Kidney (tissue), 14 donors: ENCODE measurements around the gene PDLIM5. TPM values are rescaled to one million over a fixed set of nuclear protein-coding genes. Genes with fewer than 3 reads are reported as not detected.

Experiments
- DNase-seq, 5 donors: peaks; one replicate each; pipeline ENCODE4 v3.0.0-alpha.2; 2013 to 2020
- FAIRE-seq: peaks from 2 replicates; lab custom pipeline; 2012; peaks lifted over from hg19 to GRCh38; lab: Jason Lieb, UNC
- H3K27ac ChIP-seq, 2 donors: one replicate each; pipeline ENCODE4 v1.7.0; 2013; ENCODE audit warnings: low read depth in 2 of 2, low read length in 2 of 2, inconsistent platforms in 1 of 2
- H3K27me3 ChIP-seq: one replicate; pipeline ENCODE4 v1.7.1; 2013; ENCODE audit warnings: low read length, inconsistent platforms; ENCODE audit not compliant: control insufficient read depth, insufficient read depth
- H3K36me3 ChIP-seq, 3 donors: one replicate each; pipeline versions ENCODE4 v1.7.0 to v1.7.1; 2013; ENCODE audit warnings: low read length in 3 of 3, control low read depth in 1 of 3, inconsistent platforms in 1 of 3; ENCODE audit not compliant: insufficient read depth in 3 of 3, control insufficient read depth in 2 of 3
- H3K4me1 ChIP-seq, 3 donors: one replicate each; pipeline versions ENCODE4 v1.7.0 to v1.7.1; 2013; ENCODE audit warnings: low read length in 3 of 3, inconsistent platforms in 1 of 3, low read depth in 1 of 3; ENCODE audit not compliant: control insufficient read depth in 2 of 3, insufficient read depth in 2 of 3
- H3K4me3 ChIP-seq, 3 donors: one replicate each; pipeline versions ENCODE4 v1.7.0 to v1.8.1; 2013; ENCODE audit warnings: low read length in 3 of 3, control low read depth in 1 of 3, inconsistent platforms in 1 of 3
- H3K9ac ChIP-seq, 3 donors: one replicate each; pipeline versions ENCODE4 v1.7.0 to v1.7.1; 2013; ENCODE audit warnings: low read length in 3 of 3, control low read depth in 1 of 3, inconsistent platforms in 1 of 3
- H3K9me3 ChIP-seq, 3 donors: one replicate each; pipeline versions ENCODE4 v1.7.0 to v1.7.1; 2013; ENCODE audit warnings: low read length in 3 of 3, control low read depth in 1 of 3, inconsistent platforms in 1 of 3; ENCODE audit not compliant: control insufficient read depth in 2 of 3, insufficient read depth in 1 of 3
- intact Hi-C: fragments of 100-400 bp; cut with DNase I; formaldehyde crosslinking; loops from one replicate; pipeline ENCODE4 v1.11.1; 2022
- polyA plus RNA-seq: library from polyadenylated mRNA; stranded (reverse); fragments of 350-450 nt; fragmentation: Illumina TruSeq; extraction: RNeasy Lipid Tissue Mini Kit (QIAGEN cat#74804); gene quantifications from one replicate; pipeline ENCODE4 v1.2.3, GENCODE V29; 2014; ENCODE audit warnings: low read depth, low replicate concordance; ENCODE audit not compliant: insufficient read depth
- total RNA-seq: library from RNA; stranded (reverse); fragmentation: NEBNext Ultra II Directional; extraction: Animal tissue kit (Norgen Biotek cat#: 25700); gene quantifications from one replicate; pipeline ENCODE4 v1.2.1, GENCODE V29; 2021
- TF ChIP-seq, protein P1 (sequence below): IDR thresholded peaks from 3 replicates; pipeline ENCODE4 v1.5.1; 2012; ENCODE audit warnings: mild to moderate bottlenecking, moderate library complexity, borderline replicate concordance; ENCODE audit not compliant: insufficient read depth; ENCODE audit errors: extremely low read depth
- donor health status: control.
- donor health status: control.
- donor health status: control.
- donor health status: control.
- donor health status: control.
- donor health status: DM: yes; HTN: yes; CAD: no.
- donor health status: Normal renal cell carcinoma (clear cell type).

PDLIM5 gene
- total and polyA plus RNA-seq, 2 donors from 2014 or later, result 24.3 to 167 TPM

DNA sequence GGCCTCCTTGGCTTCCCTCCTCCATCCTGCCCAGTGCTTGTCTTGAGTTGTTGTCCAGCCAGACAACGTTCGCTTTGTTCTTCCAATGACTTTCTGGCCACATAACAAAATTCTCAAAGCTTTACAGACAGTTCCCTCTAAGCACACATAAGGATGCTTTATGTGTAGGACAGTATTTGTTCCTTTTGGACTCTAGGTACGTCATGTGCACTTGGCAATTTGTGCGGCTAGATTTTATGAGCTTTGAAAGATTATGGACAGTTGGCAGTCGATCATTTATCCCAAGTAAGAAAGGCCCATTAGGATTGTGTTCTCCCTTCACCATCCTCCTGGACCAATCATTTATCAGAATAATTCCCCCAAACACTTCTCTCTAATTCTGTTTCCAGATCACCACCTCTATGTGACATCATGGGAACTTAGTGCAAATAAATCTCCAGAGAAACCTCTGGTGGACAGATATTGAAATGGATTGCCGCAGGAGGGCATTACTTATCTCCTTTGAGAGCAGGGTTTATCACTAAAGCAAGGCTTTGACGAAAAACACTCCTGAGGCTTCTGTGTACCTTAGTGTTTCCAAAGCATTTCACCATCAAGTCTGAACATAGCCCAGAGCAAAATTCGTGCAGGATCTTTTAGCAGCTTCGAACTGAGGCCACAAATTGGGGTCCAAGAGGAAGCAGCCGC, 228.6 kb downstream of the PDLIM5 start:
- Histone ChIP-seq H3K27ac (no peak overlapping the region), H3K4me3 (no peak overlapping the region), H3K27me3 (no peaks in the 10 kb centered on the region), H3K9ac (no peak overlapping the region), H3K9me3 (no peaks in the 10 kb centered on the region), H3K4me1 (no peaks in the 10 kb centered on the region), H3K36me3 (no peaks in the 10 kb centered on the region)
- FAIRE-seq (no peak), DNase-seq (no peak)
- TF ChIP-seq, protein P1, sequence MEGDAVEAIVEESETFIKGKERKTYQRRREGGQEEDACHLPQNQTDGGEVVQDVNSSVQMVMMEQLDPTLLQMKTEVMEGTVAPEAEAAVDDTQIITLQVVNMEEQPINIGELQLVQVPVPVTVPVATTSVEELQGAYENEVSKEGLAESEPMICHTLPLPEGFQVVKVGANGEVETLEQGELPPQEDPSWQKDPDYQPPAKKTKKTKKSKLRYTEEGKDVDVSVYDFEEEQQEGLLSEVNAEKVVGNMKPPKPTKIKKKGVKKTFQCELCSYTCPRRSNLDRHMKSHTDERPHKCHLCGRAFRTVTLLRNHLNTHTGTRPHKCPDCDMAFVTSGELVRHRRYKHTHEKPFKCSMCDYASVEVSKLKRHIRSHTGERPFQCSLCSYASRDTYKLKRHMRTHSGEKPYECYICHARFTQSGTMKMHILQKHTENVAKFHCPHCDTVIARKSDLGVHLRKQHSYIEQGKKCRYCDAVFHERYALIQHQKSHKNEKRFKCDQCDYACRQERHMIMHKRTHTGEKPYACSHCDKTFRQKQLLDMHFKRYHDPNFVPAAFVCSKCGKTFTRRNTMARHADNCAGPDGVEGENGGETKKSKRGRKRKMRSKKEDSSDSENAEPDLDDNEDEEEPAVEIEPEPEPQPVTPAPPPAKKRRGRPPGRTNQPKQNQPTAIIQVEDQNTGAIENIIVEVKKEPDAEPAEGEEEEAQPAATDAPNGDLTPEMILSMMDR, result no peak
- intact Hi-C loops, result no loop called here

DNA sequence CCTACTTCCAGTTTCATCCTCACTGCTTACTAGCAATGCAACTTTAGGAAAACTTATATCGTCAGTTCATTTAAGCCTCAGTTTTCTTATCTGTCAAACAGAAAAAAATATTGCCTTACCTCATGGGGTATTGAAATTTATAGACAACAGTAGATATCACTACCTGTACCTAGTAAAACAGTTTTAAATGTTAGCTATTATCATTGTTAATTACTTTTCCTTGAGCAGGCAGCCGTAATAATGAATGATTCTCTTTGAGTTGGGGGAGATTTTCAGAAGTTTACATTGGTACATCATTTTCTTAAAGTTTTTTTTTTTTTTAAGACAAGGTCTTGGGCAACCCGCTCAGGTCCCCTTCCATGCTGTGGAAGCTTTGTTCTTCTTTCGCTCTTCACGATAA, 234.3 kb downstream of the PDLIM5 start:
- H3K27me3 ChIP-seq, result no peaks in the 10 kb centered on the region
- TF ChIP-seq, protein P1, result no peak
- no peak overlapping the region for H3K4me3 ChIP-seq
- intact Hi-C loops, result no loop called here
- H3K4me1 ChIP-seq, result no peaks in the 10 kb centered on the region
- no peak for DNase-seq
- no peak overlapping the region for H3K9ac ChIP-seq
- no peaks in the 10 kb centered on the region for H3K9me3 ChIP-seq
- no peaks in the 10 kb centered on the region for H3K36me3 ChIP-seq
- no peak for FAIRE-seq
- H3K27ac ChIP-seq, result no peak overlapping the region

GRCh38 chr4:94689155-94689860, 237.6 kb downstream of the PDLIM5 start:
- Histone ChIP-seq H3K27ac (no peak overlapping the region), H3K36me3 (no peaks in the 10 kb centered on the region), H3K27me3 (no peaks in the 10 kb centered on the region), H3K9me3 (no peaks in the 10 kb centered on the region), H3K4me1 (no peaks in the 10 kb centered on the region), H3K4me3 (no peak overlapping the region), H3K9ac (no peak overlapping the region)
- intact Hi-C loops, result no loop called here
- FAIRE-seq (no peak), DNase-seq (no peak)
- TF ChIP-seq, protein P1, result no peak
